ENCODE data around the gene STYXL1.
A peak's percentile ranks its signal among the peaks of the same experiment; 100 is the strongest.
"Not testable (repeated sequence)": the region's sequence is repeated elsewhere in the genome, so short reads cannot be mapped to it uniquely, and the experiment has no call there.

STYXL1 gene

DNA sequence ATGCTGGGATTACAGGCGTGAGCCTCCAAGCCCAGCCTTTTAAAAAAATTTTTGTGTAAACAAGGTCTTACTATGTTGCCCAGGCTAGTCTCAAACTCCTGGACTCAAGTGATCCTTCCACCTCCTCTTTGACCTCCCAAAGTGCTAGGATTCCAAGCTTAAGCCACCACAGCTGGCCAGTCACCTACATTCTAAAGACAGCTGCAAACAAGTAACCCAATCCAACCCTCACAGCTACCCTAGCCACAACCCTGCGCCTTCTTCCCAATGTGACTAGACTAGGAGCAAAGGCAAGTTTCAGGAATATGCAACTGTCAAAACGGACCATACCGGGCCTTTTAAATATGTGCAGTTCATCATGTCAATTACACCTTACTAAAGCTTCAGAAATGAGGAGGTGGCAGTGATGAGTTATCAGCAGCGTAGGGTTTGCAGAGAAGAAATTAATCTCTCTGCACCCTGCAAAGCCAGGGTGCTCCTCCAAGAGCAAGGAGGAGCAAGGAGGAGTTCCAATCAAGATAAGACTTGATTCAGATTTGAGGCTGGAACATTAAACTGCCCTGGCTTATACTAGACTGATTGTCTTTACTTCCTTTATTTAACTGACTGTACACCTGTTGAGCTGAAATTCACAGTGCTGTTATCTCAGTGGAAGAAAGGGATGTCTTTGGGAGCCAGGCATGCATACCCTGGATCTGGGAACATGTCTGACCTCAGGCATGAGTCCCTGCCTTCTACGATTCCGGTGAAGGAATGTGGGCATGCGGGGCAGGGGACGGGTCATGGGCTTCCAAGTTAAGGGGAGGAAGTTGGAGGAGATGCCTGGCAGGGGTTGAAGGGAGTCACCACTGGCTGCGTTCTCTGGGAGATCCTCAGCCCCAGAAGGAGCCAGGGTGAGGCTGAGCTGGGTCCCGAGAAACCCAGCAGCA, 37.9 kb downstream of the STYXL1 start:
- TF ChIP-seq CTCF (IDR thresholded peaks at IDR 0.05; ENCODE audit: borderline replicate concordance, control extremely low read depth, extremely low read depth, insufficient read depth, missing control alignments) = no peak
- in situ Hi-C loops (cut with MboI; ENCODE audit: low sequenced_read_pairs, unreplicated experiment) = loop anchor here (10.0 kb wide), 1 partner anchor 135 kb away; the partner anchor contains the start of gene RHBDD2

GRCh38 chr7:76008156-76008687, 39.6 kb downstream of the STYXL1 start:
- peak; percentile 37 for DNase-seq (ENCODE audit: low spot score)
- in situ Hi-C loops (cut with MboI; ENCODE audit: low sequenced_read_pairs, unreplicated experiment) = no loop called here
- TF ChIP-seq CTCF (IDR thresholded peaks at IDR 0.05; ENCODE audit: borderline replicate concordance, control extremely low read depth, extremely low read depth, insufficient read depth, missing control alignments) = no peak

More for the DNA sequence above, 37.9 kb downstream of the STYXL1 start:
- DNase-seq (ENCODE audit: low spot score) = no peak

GRCh38 chr7:76005004-76005403, 42.8 kb downstream of the STYXL1 start:
- DNase-seq (ENCODE audit: low spot score); in situ Hi-C loops (cut with MboI; ENCODE audit: low sequenced_read_pairs, unreplicated experiment): not testable (repeated sequence)

GRCh38 chr7:76003351-76003750, 44.4 kb downstream of the STYXL1 start:
- no peak for DNase-seq (ENCODE audit: low spot score)
- in situ Hi-C loops (cut with MboI; ENCODE audit: low sequenced_read_pairs, unreplicated experiment) = no loop called here
- TF ChIP-seq CTCF (IDR thresholded peaks at IDR 0.05; ENCODE audit: borderline replicate concordance, control extremely low read depth, extremely low read depth, insufficient read depth, missing control alignments) = no peak

- DNase-seq (ENCODE audit: low spot score) = no peak
- no peak for TF ChIP-seq CTCF (IDR thresholded peaks at IDR 0.05; ENCODE audit: borderline replicate concordance, control extremely low read depth, extremely low read depth, insufficient read depth, missing control alignments)
- in situ Hi-C loops (cut with MboI; ENCODE audit: low sequenced_read_pairs, unreplicated experiment) = no loop called here
Observed at GRCh38 chr7:76002822-76003221, 45.0 kb downstream of the STYXL1 start.

- DNase-seq (ENCODE audit: low spot score) = no peak
- in situ Hi-C loops (cut with MboI; ENCODE audit: low sequenced_read_pairs, unreplicated experiment) = no loop called here
- TF ChIP-seq CTCF (IDR thresholded peaks at IDR 0.05; ENCODE audit: borderline replicate concordance, control extremely low read depth, extremely low read depth, insufficient read depth, missing control alignments) = no peak
Observed at GRCh38 chr7:76002139-76002538, 45.7 kb downstream of the STYXL1 start.

DNA sequence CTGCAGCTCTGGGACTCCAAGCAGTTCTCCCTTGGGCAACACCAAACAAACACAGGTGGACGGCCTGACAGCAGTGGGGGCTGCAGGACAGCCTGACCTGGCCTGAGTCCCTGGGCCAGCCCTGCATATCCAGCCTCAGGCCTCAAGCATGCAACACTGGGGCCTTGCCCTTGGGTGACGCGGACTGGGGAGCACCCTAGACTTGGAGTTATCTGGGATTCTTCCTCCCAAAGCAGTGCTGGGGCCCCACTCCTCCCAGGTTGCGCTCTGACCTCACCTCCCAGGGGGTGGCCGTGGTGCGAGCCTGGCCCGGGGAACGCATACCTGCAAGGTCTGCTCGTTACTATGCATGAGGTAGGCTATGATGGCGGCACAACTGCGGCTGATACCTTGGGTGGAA, 47.2 kb downstream of the STYXL1 start:
- in situ Hi-C loops (cut with MboI; ENCODE audit: low sequenced_read_pairs, unreplicated experiment) = no loop called here
- DNase-seq (ENCODE audit: low spot score) = no peak
- TF ChIP-seq CTCF (IDR thresholded peaks at IDR 0.05; ENCODE audit: borderline replicate concordance, control extremely low read depth, extremely low read depth, insufficient read depth, missing control alignments) = no peak
